ENCODE results near the gene C12orf43.

- no peak for TF ChIP-seq CTCF (IDR thresholded peaks at IDR 0.05; ENCODE audit: low read length)
- TF ChIP-seq EZH2 (optimal IDR thresholded peaks at IDR 0.05; ENCODE audit: low read depth, low read length), result no peak
These were observed 12.0 kb downstream of the C12orf43 start for GRCh38 chr12:121004253-121004815.
